ENCODE results near the gene DEXI.

DEXI gene

DNA sequence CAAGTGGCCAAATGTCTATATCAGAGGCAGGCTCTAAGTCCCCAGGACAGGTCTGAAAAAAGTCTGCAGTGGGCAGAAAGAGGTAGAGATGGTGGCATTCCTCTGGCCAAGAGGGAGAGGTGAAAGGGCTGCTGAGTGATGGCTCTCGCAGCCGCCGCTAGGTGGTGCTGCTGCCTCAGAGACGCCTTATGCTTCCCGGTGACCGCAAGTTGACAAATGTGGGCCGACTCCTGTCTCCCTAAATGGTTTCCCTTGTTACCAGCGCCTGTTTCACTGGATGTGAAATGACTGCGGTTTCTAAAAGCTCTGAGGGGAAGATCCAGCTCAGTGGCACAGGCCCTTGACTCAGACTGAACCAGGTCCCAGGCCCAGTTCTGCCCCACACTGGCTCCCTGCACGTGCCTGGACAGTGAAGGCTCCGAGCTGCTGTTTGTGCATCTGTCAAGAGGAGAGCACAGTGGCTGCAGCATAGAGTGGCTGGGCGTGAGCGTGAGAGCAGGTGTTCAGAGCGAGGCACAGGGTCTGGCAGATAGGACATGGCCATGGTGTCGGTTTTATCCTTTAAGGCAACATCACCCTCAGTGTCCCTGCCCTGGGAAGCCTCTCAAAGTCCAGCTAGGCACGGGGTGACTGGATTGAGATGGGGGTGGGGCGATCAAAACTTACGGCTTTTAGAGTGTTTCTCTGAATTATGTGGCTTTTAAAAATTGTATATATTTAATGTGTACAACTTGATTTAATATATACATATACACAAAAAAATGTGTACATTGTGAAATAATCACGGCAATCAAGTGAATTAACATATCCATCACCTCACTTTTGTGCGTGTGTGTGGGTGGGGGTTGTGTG is 22.0 kb upstream of the DEXI start:
- Mint-ChIP-seq H3K4me1 (ENCODE audit: low read depth) (peaks cover 53% of the 10 kb centered on the region), H3K27me3 (no peaks in the 10 kb centered on the region), H3K36me3 (ENCODE audit: low read depth) (peaks cover 78% of the 10 kb centered on the region), H3K27ac (peak overlapping the region; percentile 73), H3K9me3 (no peaks in the 10 kb centered on the region), H3K4me3 (no peak overlapping the region)
- intact Hi-C loops (cut with micrococcal nuclease) = loop anchor here (5.0 to 10.0 kb wide), 3 partner anchors 391 to 758 kb away; no protein-coding TSS in a partner anchor

DNA sequence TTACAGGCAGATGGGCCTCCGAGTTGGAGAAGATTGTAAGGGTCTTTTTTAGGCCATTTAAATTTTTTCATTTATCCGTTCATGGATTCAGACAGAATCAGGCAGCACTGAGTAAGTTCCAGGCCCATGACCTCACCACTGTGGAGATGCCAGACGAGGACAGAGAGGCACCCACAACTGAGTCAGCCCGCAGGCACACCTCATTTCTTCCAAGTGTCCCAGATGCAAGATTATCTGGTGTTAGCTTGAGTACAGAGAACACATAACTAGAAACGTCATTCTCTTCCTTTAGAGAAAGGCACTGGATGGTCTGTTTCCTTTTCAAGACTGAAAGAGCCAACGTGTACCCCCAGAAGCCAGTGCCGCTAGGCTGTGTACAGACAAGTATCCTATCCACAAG is 19.0 kb upstream of the DEXI start:
- H3K36me3 Mint-ChIP-seq (ENCODE audit: low read depth) = peaks cover 89% of the 10 kb centered on the region
- H3K9me3 Mint-ChIP-seq = no peaks in the 10 kb centered on the region
- H3K4me1 Mint-ChIP-seq (ENCODE audit: low read depth) = peaks cover 39% of the 10 kb centered on the region
- intact Hi-C loops (cut with micrococcal nuclease) = loop anchor here (5.0 to 10.0 kb wide), 3 partner anchors 394 to 761 kb away; no protein-coding TSS in a partner anchor
- no peaks in the 10 kb centered on the region for H3K27me3 Mint-ChIP-seq
- H3K27ac Mint-ChIP-seq = no peak overlapping the region
- H3K4me3 Mint-ChIP-seq = no peak overlapping the region

- intact Hi-C loops (cut with micrococcal nuclease) = no loop called here
- Mint-ChIP-seq H3K27me3 (no peaks in the 10 kb centered on the region), H3K9me3 (no peaks in the 10 kb centered on the region), H3K4me1 (ENCODE audit: low read depth) (peaks cover 44% of the 10 kb centered on the region), H3K27ac (no peak overlapping the region), H3K4me3 (no peak overlapping the region), H3K36me3 (ENCODE audit: low read depth) (peaks cover 68% of the 10 kb centered on the region)
Measured at GRCh38 chr16:10959161-10959560, 16.9 kb upstream of the DEXI start.

- no peaks in the 10 kb centered on the region for H3K9me3 Mint-ChIP-seq
- H3K4me1 Mint-ChIP-seq (ENCODE audit: low read depth) = peaks cover 42% of the 10 kb centered on the region
- intact Hi-C loops (cut with micrococcal nuclease) = no loop called here
- peak overlapping the region; percentile 40 for H3K27ac Mint-ChIP-seq
- no peaks in the 10 kb centered on the region for H3K27me3 Mint-ChIP-seq
- H3K36me3 Mint-ChIP-seq (ENCODE audit: low read depth) = peaks cover 56% of the 10 kb centered on the region
- no peak overlapping the region for H3K4me3 Mint-ChIP-seq
Measured at GRCh38 chr16:10957771-10958482, 15.7 kb upstream of the DEXI start.

- Mint-ChIP-seq H3K4me3 (no peak overlapping the region), H3K27me3 (no peaks in the 10 kb centered on the region), H3K27ac (no peak overlapping the region), H3K9me3 (no peaks in the 10 kb centered on the region), H3K4me1 (ENCODE audit: low read depth) (peaks cover 50% of the 10 kb centered on the region), H3K36me3 (ENCODE audit: low read depth) (peaks cover 34% of the 10 kb centered on the region)
- intact Hi-C loops (cut with micrococcal nuclease) = no loop called here
Measured at GRCh38 chr16:10954903-10955302, 12.6 kb upstream of the DEXI start.

GRCh38 chr16:10951026-10951425 is 8.8 kb upstream of the DEXI start:
- intact Hi-C loops (cut with micrococcal nuclease) = no loop called here
- Mint-ChIP-seq H3K9me3 (no peaks in the 10 kb centered on the region), H3K27me3 (no peaks in the 10 kb centered on the region), H3K4me1 (ENCODE audit: low read depth) (peaks cover 61% of the 10 kb centered on the region), H3K36me3 (ENCODE audit: low read depth) (peaks cover 20% of the 10 kb centered on the region), H3K27ac (no peak overlapping the region), H3K4me3 (no peak overlapping the region)

DNA sequence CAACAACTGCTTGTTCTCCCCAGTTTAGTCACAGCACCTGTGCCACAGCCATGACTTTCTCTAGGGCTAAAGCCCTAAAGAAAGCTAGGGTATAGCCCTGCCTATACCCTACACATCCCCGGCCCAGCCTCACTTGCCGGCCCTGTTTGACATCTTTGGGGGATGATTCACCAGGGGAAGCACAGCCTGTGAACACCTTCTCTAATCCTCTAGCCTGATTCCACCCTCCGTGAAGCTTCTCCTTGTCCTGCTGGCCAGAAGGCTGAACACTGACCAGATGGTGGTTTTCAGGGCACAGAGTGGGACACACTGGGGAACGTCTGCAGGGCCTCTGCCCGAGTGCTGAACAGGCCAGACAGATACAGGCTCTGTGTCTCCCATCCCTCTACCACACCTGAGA is 8.1 kb upstream of the DEXI start:
- intact Hi-C loops (cut with micrococcal nuclease) = no loop called here
- Mint-ChIP-seq H3K4me1 (ENCODE audit: low read depth) (peaks cover 61% of the 10 kb centered on the region), H3K27ac (peak overlapping the region; percentile 58), H3K27me3 (no peaks in the 10 kb centered on the region), H3K4me3 (no peak overlapping the region), H3K36me3 (ENCODE audit: low read depth) (peaks cover 20% of the 10 kb centered on the region), H3K9me3 (no peaks in the 10 kb centered on the region)

- Mint-ChIP-seq H3K27me3 (no peaks in the 10 kb centered on the region), H3K36me3 (ENCODE audit: low read depth) (peaks cover 26% of the 10 kb centered on the region), H3K4me3 (no peak overlapping the region), H3K27ac (peak overlapping the region; percentile 58), H3K4me1 (ENCODE audit: low read depth) (peaks cover 61% of the 10 kb centered on the region), H3K9me3 (no peaks in the 10 kb centered on the region)
- intact Hi-C loops (cut with micrococcal nuclease) = no loop called here
Measured at GRCh38 chr16:10949424-10949970, 7.2 kb upstream of the DEXI start.

- H3K36me3 Mint-ChIP-seq (ENCODE audit: low read depth) = peaks cover 29% of the 10 kb centered on the region
- intact Hi-C loops (cut with micrococcal nuclease) = no loop called here
- peaks cover 64% of the 10 kb centered on the region for H3K4me1 Mint-ChIP-seq (ENCODE audit: low read depth)
- H3K27me3 Mint-ChIP-seq = no peaks in the 10 kb centered on the region
- H3K4me3 Mint-ChIP-seq = no peak overlapping the region
- H3K27ac Mint-ChIP-seq = peak overlapping the region; percentile 37
- H3K9me3 Mint-ChIP-seq = no peaks in the 10 kb centered on the region
Measured at GRCh38 chr16:10947211-10947787, 5.0 kb upstream of the DEXI start.

- Mint-ChIP-seq H3K9me3 (no peaks in the 10 kb centered on the region), H3K27ac (peak overlapping the region; percentile 35), H3K27me3 (no peaks in the 10 kb centered on the region), H3K36me3 (ENCODE audit: low read depth) (peaks cover 34% of the 10 kb centered on the region), H3K4me1 (ENCODE audit: low read depth) (peaks cover 68% of the 10 kb centered on the region), H3K4me3 (peak overlapping the region; percentile 18)
- intact Hi-C loops (cut with micrococcal nuclease) = no loop called here
Measured at GRCh38 chr16:10946308-10946707, 4.0 kb upstream of the DEXI start.

DNA sequence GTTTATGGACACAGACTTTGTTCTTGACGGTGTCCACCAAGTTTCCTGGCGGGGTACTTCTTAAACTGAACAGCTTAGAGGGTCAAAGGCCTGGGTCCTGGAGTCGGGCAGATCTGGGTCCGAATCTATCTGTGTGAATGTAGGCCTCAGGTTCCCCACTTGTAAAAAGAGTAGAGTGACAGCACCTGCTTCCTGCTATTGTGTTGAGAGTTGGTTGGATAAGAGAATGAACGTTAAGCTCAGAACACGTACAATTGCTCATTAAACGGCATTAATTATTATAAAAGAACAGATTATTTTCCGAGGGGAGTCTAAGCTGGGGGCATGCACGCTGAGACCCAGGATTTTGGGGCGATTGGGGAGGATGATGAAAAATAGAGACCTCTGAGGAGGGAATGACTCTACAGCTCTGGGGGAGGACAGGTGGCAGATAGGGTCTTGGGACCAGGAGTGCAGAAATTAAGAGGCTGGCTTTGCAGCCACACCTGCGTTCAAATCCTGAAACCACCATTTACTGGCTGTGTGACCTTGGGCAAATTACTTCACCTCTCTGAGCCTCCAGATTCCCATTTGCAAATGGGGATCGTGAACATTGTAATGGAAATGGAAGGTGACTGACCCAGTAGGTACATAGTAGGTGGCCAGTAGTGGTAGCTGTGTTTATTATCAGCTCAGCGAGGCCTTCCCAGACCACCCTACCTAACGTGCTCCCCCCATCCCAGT is 3.0 kb upstream of the DEXI start:
- intact Hi-C loops (cut with micrococcal nuclease) = no loop called here
- Mint-ChIP-seq H3K27me3 (no peaks in the 10 kb centered on the region), H3K27ac (peak overlapping the region; percentile 93), H3K9me3 (no peaks in the 10 kb centered on the region), H3K4me1 (ENCODE audit: low read depth) (peaks cover 74% of the 10 kb centered on the region), H3K36me3 (ENCODE audit: low read depth) (peaks cover 35% of the 10 kb centered on the region), H3K4me3 (peak overlapping the region; percentile 96)

DNA sequence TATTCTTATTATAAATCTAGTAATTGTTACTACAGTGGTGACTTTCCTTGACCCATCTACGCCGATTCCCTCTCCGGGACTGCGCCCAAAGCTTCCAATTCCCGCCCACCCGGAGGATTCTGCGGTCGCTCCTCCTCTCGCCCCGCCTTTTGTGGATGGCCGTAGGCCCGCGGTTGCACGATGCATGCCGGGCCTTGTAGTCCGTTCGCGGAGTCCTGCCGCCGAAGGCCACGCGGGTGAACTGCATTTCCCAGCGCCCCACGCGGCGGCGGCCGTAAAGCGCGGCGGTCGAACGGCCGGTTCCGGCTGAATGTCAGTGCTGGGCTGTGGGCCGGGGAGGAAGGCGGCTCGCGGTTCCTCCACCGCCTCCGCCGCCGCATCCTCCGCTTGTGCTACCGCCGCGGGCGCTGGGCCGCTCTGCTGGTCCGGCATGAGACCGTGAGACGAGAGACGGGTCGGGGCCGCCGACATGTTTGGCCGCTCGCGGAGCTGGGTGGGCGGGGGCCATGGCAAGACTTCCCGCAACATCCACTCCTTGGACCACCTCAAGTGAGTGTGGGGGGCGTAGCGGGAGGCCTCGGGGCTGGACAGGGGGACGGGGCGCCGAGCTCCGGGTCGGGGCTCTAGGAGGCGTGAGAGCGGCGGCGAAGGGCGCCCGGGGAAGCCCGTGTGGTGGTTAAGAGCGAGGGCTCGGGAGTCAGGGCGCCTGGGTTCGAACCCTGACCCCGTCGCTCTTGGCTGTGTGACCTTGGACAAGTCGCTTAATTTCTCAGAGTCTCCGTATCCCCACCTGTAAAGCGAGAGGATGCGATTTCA is 2.2 kb upstream of the DEXI start, which contains the start of gene CLEC16A:
TSS of gene CLEC16A (plus strand) at position 316 of the 816 bp plus-strand sequence. CDS start at position 470, 154 bp downstream.
- intact Hi-C loops (cut with micrococcal nuclease) = no loop called here
- Mint-ChIP-seq H3K36me3 (ENCODE audit: low read depth) (peaks cover 36% of the 10 kb centered on the region), H3K9me3 (no peaks in the 10 kb centered on the region), H3K4me3 (peak within 1 kb of the TSS; percentile 96), H3K27me3 (no peaks in the 10 kb centered on the region), H3K27ac (peak within 1 kb of the TSS; percentile 93), H3K4me1 (ENCODE audit: low read depth) (peaks cover 74% of the 10 kb centered on the region)

GRCh38 chr16:10943064-10943353 is 741 bp upstream of the DEXI start:
- intact Hi-C loops (cut with micrococcal nuclease) = no loop called here
- Mint-ChIP-seq H3K9me3 (no peaks in the 10 kb centered on the region), H3K36me3 (ENCODE audit: low read depth) (peaks cover 47% of the 10 kb centered on the region), H3K4me1 (ENCODE audit: low read depth) (peaks cover 78% of the 10 kb centered on the region), H3K27ac (no peak overlapping the region), H3K27me3 (no peaks in the 10 kb centered on the region), H3K4me3 (no peak overlapping the region)

All from dendritic cell treated with granulocyte-macrophage colony-stimulating factor and Interleukin-4, amounts not matched to agents 40 ng/mL and 50 ng/mL, for 4 days (primary cell).